ENCODE results near the gene CMIP. TPM values are rescaled to one million over a fixed set of nuclear protein-coding genes. Genes with fewer than 3 reads are reported as not detected.

Gene CMIP
- polyA plus RNA-seq, 3 donors from 2014 or later = 0.53 to 1.7 TPM; not detected in 1

GRCh38 chr16:81671738-81672597 is 227.4 kb downstream of the CMIP start:
- Mint-ChIP-seq H3K4me3 (no peak overlapping the region), H3K27ac (peak overlapping the region; percentile 49 to 90 (median 69)), H3K36me3 (peaks cover 9 to 39% (median 16%) of the 10 kb centered on the region in 3 donors), H3K4me1 (peaks cover 25 to 29% of the 10 kb centered on the region in 2 donors), H3K27me3 (ENCODE audit: low read depth in 3 of 3) (peaks cover 9 to 14% (median 12%) of the 10 kb centered on the region in 3 donors), H3K9me3 (peaks cover 0 to 7% (median 4%) of the 10 kb centered on the region in 6 donors)
- no peak for DNase-seq

- H3K27ac Mint-ChIP-seq = peak overlapping the region in 1 of 6 donors; percentile 39
- DNase-seq = no peak
- H3K27me3 Mint-ChIP-seq (ENCODE audit: low read depth in 3 of 3) = peaks cover 9 to 18% (median 15%) of the 10 kb centered on the region in 3 donors
- peaks cover 0 to 7% (median 4%) of the 10 kb centered on the region in 6 donors for H3K9me3 Mint-ChIP-seq
- no peak overlapping the region for H3K4me3 Mint-ChIP-seq
- H3K4me1 Mint-ChIP-seq = peaks cover 27 to 29% of the 10 kb centered on the region in 2 donors
- peaks cover 12 to 33% (median 16%) of the 10 kb centered on the region in 3 donors for H3K36me3 Mint-ChIP-seq
Observed at GRCh38 chr16:81673432-81673831, 228.8 kb downstream of the CMIP start.

- peaks cover 14 to 28% (median 15%) of the 10 kb centered on the region in 3 donors for H3K36me3 Mint-ChIP-seq
- H3K27me3 Mint-ChIP-seq (ENCODE audit: low read depth in 3 of 3) = peaks cover 6 to 17% (median 11%) of the 10 kb centered on the region in 3 donors
- peaks cover 28 to 29% of the 10 kb centered on the region in 2 donors for H3K4me1 Mint-ChIP-seq
- DNase-seq = no peak
- no peak overlapping the region for H3K4me3 Mint-ChIP-seq
- peaks cover 0 to 3% (median 0%) of the 10 kb centered on the region in 6 donors for H3K9me3 Mint-ChIP-seq
- peak overlapping the region in 3 of 6 donors; percentile 6 to 68 (median 37) for H3K27ac Mint-ChIP-seq
Observed at GRCh38 chr16:81675662-81676061, 231.1 kb downstream of the CMIP start.

- no peaks in the 10 kb centered on the region for H3K9me3 Mint-ChIP-seq
- DNase-seq = no peak
- H3K36me3 Mint-ChIP-seq = peaks cover 8 to 31% (median 17%) of the 10 kb centered on the region in 3 donors
- peaks cover 6 to 18% (median 11%) of the 10 kb centered on the region in 3 donors for H3K27me3 Mint-ChIP-seq (ENCODE audit: low read depth in 3 of 3)
- peaks cover 23 to 25% of the 10 kb centered on the region in 2 donors for H3K4me1 Mint-ChIP-seq
- no peak overlapping the region for H3K4me3 Mint-ChIP-seq
- H3K27ac Mint-ChIP-seq = peak overlapping the region in 1 of 6 donors; percentile 75
Observed at GRCh38 chr16:81676066-81676882, 231.7 kb downstream of the CMIP start.

GRCh38 chr16:81676883-81677737 is 232.5 kb downstream of the CMIP start:
- DNase-seq = no peak
- Mint-ChIP-seq H3K36me3 (peaks cover 5 to 35% (median 19%) of the 10 kb centered on the region in 3 donors), H3K4me3 (no peak overlapping the region), H3K4me1 (peaks cover 20 to 25% of the 10 kb centered on the region in 2 donors), H3K27me3 (ENCODE audit: low read depth in 3 of 3) (peaks cover 6 to 20% (median 11%) of the 10 kb centered on the region in 3 donors), H3K9me3 (no peaks in the 10 kb centered on the region), H3K27ac (peak overlapping the region in 3 of 6 donors; percentile 18 to 75 (median 46))

- H3K4me3 Mint-ChIP-seq = no peak overlapping the region
- no peaks in the 10 kb centered on the region for H3K9me3 Mint-ChIP-seq
- H3K27me3 Mint-ChIP-seq (ENCODE audit: low read depth in 3 of 3) = peaks cover 5 to 20% (median 11%) of the 10 kb centered on the region in 3 donors
- H3K36me3 Mint-ChIP-seq = peaks cover 0 to 32% (median 15%) of the 10 kb centered on the region in 3 donors
- no peak for DNase-seq
- H3K27ac Mint-ChIP-seq = peak overlapping the region in 5 of 6 donors; percentile 2 to 36 (median 6)
- peaks cover 19 to 25% of the 10 kb centered on the region in 2 donors for H3K4me1 Mint-ChIP-seq
Observed at GRCh38 chr16:81678326-81679095, 233.9 kb downstream of the CMIP start.

GRCh38 chr16:81679721-81680430 is 235.3 kb downstream of the CMIP start:
- Mint-ChIP-seq H3K27me3 (ENCODE audit: low read depth in 3 of 3) (peaks cover 2 to 18% (median 8%) of the 10 kb centered on the region in 3 donors), H3K4me1 (peaks cover 19 to 25% of the 10 kb centered on the region in 2 donors), H3K4me3 (no peak overlapping the region), H3K36me3 (peaks cover 0 to 27% (median 15%) of the 10 kb centered on the region in 3 donors), H3K27ac (peak overlapping the region in 2 of 6 donors; percentile 16 to 46), H3K9me3 (no peaks in the 10 kb centered on the region)
- DNase-seq = no peak

- H3K9me3 Mint-ChIP-seq = no peaks in the 10 kb centered on the region
Observed at GRCh38 chr16:81680444-81681275, 236.1 kb downstream of the CMIP start.

GRCh38 chr16:81681311-81681710 is 236.7 kb downstream of the CMIP start:
- Mint-ChIP-seq H3K27me3 (ENCODE audit: low read depth in 3 of 3) (peaks cover 1 to 18% (median 10%) of the 10 kb centered on the region in 3 donors), H3K4me3 (no peak overlapping the region), H3K27ac (peak overlapping the region in 1 of 6 donors; percentile 20), H3K4me1 (peaks cover 22 to 25% of the 10 kb centered on the region in 2 donors), H3K36me3 (peaks cover 0 to 22% (median 15%) of the 10 kb centered on the region in 3 donors), H3K9me3 (no peaks in the 10 kb centered on the region)
- DNase-seq = no peak

More at GRCh38 chr16:81680444-81681275, 236.1 kb downstream of the CMIP start:
- peaks cover 1 to 18% (median 8%) of the 10 kb centered on the region in 3 donors for H3K27me3 Mint-ChIP-seq (ENCODE audit: low read depth in 3 of 3)
- H3K4me3 Mint-ChIP-seq = no peak overlapping the region
- H3K36me3 Mint-ChIP-seq = peaks cover 0 to 24% (median 15%) of the 10 kb centered on the region in 3 donors
- peak overlapping the region in 1 of 6 donors; percentile 46 for H3K27ac Mint-ChIP-seq
- DNase-seq = no peak
- peaks cover 19 to 25% of the 10 kb centered on the region in 2 donors for H3K4me1 Mint-ChIP-seq

GRCh38 chr16:81684242-81684837 is 239.7 kb downstream of the CMIP start:
- Mint-ChIP-seq H3K9me3 (no peaks in the 10 kb centered on the region), H3K4me1 (peaks cover 23 to 27% of the 10 kb centered on the region in 2 donors), H3K4me3 (no peak overlapping the region), H3K36me3 (peaks cover 0 to 16% (median 4%) of the 10 kb centered on the region in 3 donors), H3K27me3 (ENCODE audit: low read depth in 3 of 3) (peaks cover 1 to 9% (median 3%) of the 10 kb centered on the region in 3 donors), H3K27ac (no peak overlapping the region)
- no peak for DNase-seq

GRCh38 chr16:81684901-81685300 is 240.3 kb downstream of the CMIP start:
- H3K9me3 Mint-ChIP-seq = no peaks in the 10 kb centered on the region
- no peak overlapping the region for H3K27ac Mint-ChIP-seq
- peaks cover 1 to 9% (median 2%) of the 10 kb centered on the region in 3 donors for H3K27me3 Mint-ChIP-seq (ENCODE audit: low read depth in 3 of 3)
- peaks cover 27 to 29% of the 10 kb centered on the region in 2 donors for H3K4me1 Mint-ChIP-seq
- H3K36me3 Mint-ChIP-seq = peaks cover 0 to 16% (median 4%) of the 10 kb centered on the region in 3 donors
- no peak for DNase-seq
- H3K4me3 Mint-ChIP-seq = no peak overlapping the region
